Non-pigmented ciliary epithelial cell (primary cell): ENCODE measurements around the gene ASIC1.

Source experiments
- DNase-seq: peaks from one replicate; pipeline ENCODE4 v3.0.0-alpha.2; 2010; ENCODE audit warnings: low read depth

ASIC1 gene

GRCh38 chr12:50085615-50086072, 28.2 kb downstream of the ASIC1 start:
- no peak for DNase-seq

- DNase-seq, result no peak
Observed at GRCh38 chr12:50086148-50086547, 28.8 kb downstream of the ASIC1 start.

- no peak for DNase-seq
Observed at GRCh38 chr12:50087151-50087550, 29.8 kb downstream of the ASIC1 start.

- DNase-seq, result no peak
Observed at GRCh38 chr12:50087995-50088394, 30.6 kb downstream of the ASIC1 start.

- DNase-seq, result no peak
Observed at GRCh38 chr12:50088577-50089335, 31.4 kb downstream of the ASIC1 start.

- DNase-seq, result no peak
Observed at GRCh38 chr12:50089730-50090129, 32.3 kb downstream of the ASIC1 start.

- no peak for DNase-seq
Observed at GRCh38 chr12:50090391-50090790, 33.0 kb downstream of the ASIC1 start.

- DNase-seq, result no peak
Observed at GRCh38 chr12:50097952-50098351, 40.6 kb downstream of the ASIC1 start.

- no peak for DNase-seq
Observed at GRCh38 chr12:50099302-50100008, 42.1 kb downstream of the ASIC1 start.

GRCh38 chr12:50100561-50100960, 43.2 kb downstream of the ASIC1 start:
- DNase-seq, result no peak

- no peak for DNase-seq
Observed at GRCh38 chr12:50101663-50102062, 44.3 kb downstream of the ASIC1 start.

- no peak for DNase-seq
Observed at GRCh38 chr12:50102131-50102531, 44.7 kb downstream of the ASIC1 start.

GRCh38 chr12:50102646-50103309, 45.4 kb downstream of the ASIC1 start:
- DNase-seq, result no peak

- no peak for DNase-seq
Observed at GRCh38 chr12:50103351-50103750, 46.0 kb downstream of the ASIC1 start.

GRCh38 chr12:50103767-50104321, 46.4 kb downstream of the ASIC1 start, which contains the start of gene GPD1:
GPD1 (plus strand) TSS chr12:50104008; CDS start chr12:50104051, 43 bp downstream.
- no peak for DNase-seq

- no peak for DNase-seq
Observed at GRCh38 chr12:50104417-50105366, 47.3 kb downstream of the ASIC1 start.

GRCh38 chr12:50105913-50106450, 48.6 kb downstream of the ASIC1 start:
- no peak for DNase-seq

- no peak for DNase-seq
Observed at GRCh38 chr12:50106907-50107306, 49.5 kb downstream of the ASIC1 start.

- no peak for DNase-seq
Observed at GRCh38 chr12:50107416-50108268, 50.2 kb downstream of the ASIC1 start.

- no peak for DNase-seq
Observed at GRCh38 chr12:50109319-50109718, 51.9 kb downstream of the ASIC1 start.
